Chondrocyte (in vitro differentiated cells): ENCODE data around the gene CLCN2. TPM values are rescaled to one million over a fixed set of nuclear protein-coding genes. Genes with fewer than 3 reads are reported as not detected.

Source experiments
- DNase-seq: peaks from one replicate; pipeline ENCODE4 v3.0.0; 2021; ENCODE audit warnings: mixed read lengths, low spot score
- H3K27ac Mint-ChIP-seq: one replicate; pipeline ENCODE4 v1.8.0; 2021; ENCODE audit warnings: mild to moderate bottlenecking, moderate library complexity, mixed read lengths; ENCODE audit not compliant: unreplicated experiment
- H3K27me3 Mint-ChIP-seq: 2 replicates; pipeline ENCODE4 v1.8.0; 2021; ENCODE audit warnings: low read depth, mixed read lengths
- H3K36me3 Mint-ChIP-seq: 2 replicates; pipeline ENCODE4 v1.8.0; 2021; ENCODE audit warnings: low read depth, mixed read lengths
- H3K4me1 Mint-ChIP-seq: 2 replicates; pipeline ENCODE4 v1.8.0; 2021; ENCODE audit warnings: low read depth, mild to moderate bottlenecking, mixed read lengths
- H3K4me3 Mint-ChIP-seq: one replicate; pipeline ENCODE4 v1.8.0; 2021; ENCODE audit warnings: mild to moderate bottlenecking, moderate library complexity, mixed read lengths; ENCODE audit not compliant: unreplicated experiment
- H3K9me3 Mint-ChIP-seq: 2 replicates; pipeline ENCODE4 v1.8.0; 2021; ENCODE audit warnings: low read depth, mixed read lengths
- CTCF ChIP-seq: fragments of 200-600 bp; sonication (generic); IDR thresholded peaks from 2 replicates; pipeline ENCODE4 v1.5.0; 2021; ENCODE audit warnings: antibody characterized with exemption, mild to moderate bottlenecking, moderate library complexity
- total RNA-seq: library from RNA; stranded (reverse); gene quantifications from 3 replicates; pipeline ENCODE4 v1.2.1, GENCODE V29; 2021

CLCN2 gene
- total RNA-seq, 1 donor from 2014 or later, result 3.1 TPM

- Mint-ChIP-seq H3K27ac (peak overlapping the region; percentile 96), H3K36me3 (peaks cover 39% of the 10 kb centered on the region), H3K4me1 (peaks cover 65% of the 10 kb centered on the region), H3K9me3 (no peaks in the 10 kb centered on the region), H3K4me3 (peak overlapping the region; percentile 80), H3K27me3 (no peaks in the 10 kb centered on the region)
- no peak for DNase-seq
- TF ChIP-seq CTCF, result no peak
These were observed 26.1 kb downstream of the CLCN2 start for GRCh38 chr3:184335291-184335660.

GRCh38 chr3:184334470-184335158, 26.8 kb downstream of the CLCN2 start:
- no peak for DNase-seq
- Mint-ChIP-seq H3K4me3 (no peak overlapping the region), H3K36me3 (peaks cover 42% of the 10 kb centered on the region), H3K4me1 (peaks cover 68% of the 10 kb centered on the region), H3K27me3 (no peaks in the 10 kb centered on the region), H3K9me3 (no peaks in the 10 kb centered on the region), H3K27ac (peak overlapping the region; percentile 97)
- TF ChIP-seq CTCF, result no peak

- Mint-ChIP-seq H3K27ac (peak overlapping the region; percentile 97), H3K4me3 (no peak overlapping the region), H3K9me3 (no peaks in the 10 kb centered on the region), H3K36me3 (peaks cover 49% of the 10 kb centered on the region), H3K27me3 (no peaks in the 10 kb centered on the region), H3K4me1 (peaks cover 69% of the 10 kb centered on the region)
- TF ChIP-seq CTCF, result no peak
- DNase-seq, result no peak
These were observed 27.7 kb downstream of the CLCN2 start for GRCh38 chr3:184333700-184334099.

GRCh38 chr3:184333190-184333589, 28.2 kb downstream of the CLCN2 start:
- no peaks in the 10 kb centered on the region for H3K27me3 Mint-ChIP-seq
- peaks cover 52% of the 10 kb centered on the region for H3K36me3 Mint-ChIP-seq
- peak overlapping the region; percentile 97 for H3K27ac Mint-ChIP-seq
- no peak overlapping the region for H3K4me3 Mint-ChIP-seq
- H3K4me1 Mint-ChIP-seq, result peaks cover 67% of the 10 kb centered on the region
- TF ChIP-seq CTCF, result no peak
- DNase-seq, result no peak
- no peaks in the 10 kb centered on the region for H3K9me3 Mint-ChIP-seq

GRCh38 chr3:184332370-184333090, 28.9 kb downstream of the CLCN2 start:
- H3K4me3 Mint-ChIP-seq, result no peak overlapping the region
- H3K4me1 Mint-ChIP-seq, result peaks cover 61% of the 10 kb centered on the region
- DNase-seq, result no peak
- H3K36me3 Mint-ChIP-seq, result peaks cover 54% of the 10 kb centered on the region
- peak overlapping the region; percentile 97 for H3K27ac Mint-ChIP-seq
- H3K27me3 Mint-ChIP-seq, result no peaks in the 10 kb centered on the region
- H3K9me3 Mint-ChIP-seq, result no peaks in the 10 kb centered on the region
- TF ChIP-seq CTCF, result no peak
